Left lung (tissue), 10 donors: Measurements from ENCODE around the gene HEATR3. TPM values are rescaled to one million over a fixed set of nuclear protein-coding genes. Genes with fewer than 3 reads are reported as not detected.

Experiments
- ATAC-seq: fragments of 200-7000 bp; cut with Tn5 transposase; one replicate; pipeline ENCODE4 v1.9.1; 2020; ENCODE audit warnings: moderate library complexity
- DNase-seq, 4 donors: peaks; one replicate each; pipeline ENCODE4 v3.0.0-alpha.2; 2013 to 2020
- H3K27ac ChIP-seq, 2 donors: fragments of 200-600 bp; sonication (generic) in 1 of 2; one replicate each; pipeline versions ENCODE4 v1.5.0 to v1.8.0; 2020 to 2021
- H3K27me3 ChIP-seq, 2 donors: fragments of 200-600 bp; sonication (generic) in 1 of 2; one replicate each; pipeline versions ENCODE4 v1.5.0 to v1.8.0; 2020 to 2021
- H3K36me3 ChIP-seq, 2 donors: fragments of 200-600 bp; sonication (generic) in 1 of 2; one replicate each; pipeline versions ENCODE4 v1.5.0 to v1.8.0; 2020 to 2021
- H3K4me1 ChIP-seq, 2 donors: fragments of 200-600 bp; one replicate each; pipeline ENCODE4 v1.8.0; 2021
- H3K4me3 ChIP-seq, 2 donors: fragments of 200-600 bp; sonication (generic) in 1 of 2; one replicate each; pipeline versions ENCODE4 v1.5.0 to v1.8.0; 2020 to 2021; ENCODE audit warnings: mild to moderate bottlenecking in 1 of 2
- H3K9me3 ChIP-seq, 2 donors: fragments of 200-600 bp; sonication (generic) in 1 of 2; one replicate each; pipeline versions ENCODE4 v1.5.0 to v1.8.0; 2020 to 2021
- intact Hi-C, 2 donors: fragments of 100-400 bp; cut with DNase I; formaldehyde crosslinking; loops; one replicate each; pipeline versions ENCODE4 v1.11.2 to v1.14.2; 2022
- polyA plus RNA-seq, 6 donors: library from polyadenylated mRNA; unstranded; fragments of 120-200 nt; gene quantifications; one replicate each; pipeline ENCODE4 v1.2.1, GENCODE V29; 2013; ENCODE audit not compliant: insufficient read length in 6 of 6
- total RNA-seq, 2 donors: library from RNA; stranded (reverse); fragmentation: NEBNext Ultra II Directional; extraction: Animal tissue kit (Norgen Biotek cat#: 25700); gene quantifications; one replicate each; pipeline ENCODE4 v1.2.1, GENCODE V29; 2021
- TF ChIP-seq, protein P1 (sequence below), 2 donors: fragments of 200-600 bp; sonication (generic) in 1 of 2; IDR thresholded peaks; one replicate each; pipeline versions ENCODE4 v1.5.0 to v1.8.0; 2021; ENCODE audit warnings: antibody characterized with exemption in 2 of 2
- donor health status: DM: no; HTN: yes; CAD: no.
- donor health status: DM: no; HTN: no; CAD: no.

The HEATR3 gene
- total and polyA plus RNA-seq, 8 donors, result 17.5 to 27.1 (median 18.5) TPM

DNA sequence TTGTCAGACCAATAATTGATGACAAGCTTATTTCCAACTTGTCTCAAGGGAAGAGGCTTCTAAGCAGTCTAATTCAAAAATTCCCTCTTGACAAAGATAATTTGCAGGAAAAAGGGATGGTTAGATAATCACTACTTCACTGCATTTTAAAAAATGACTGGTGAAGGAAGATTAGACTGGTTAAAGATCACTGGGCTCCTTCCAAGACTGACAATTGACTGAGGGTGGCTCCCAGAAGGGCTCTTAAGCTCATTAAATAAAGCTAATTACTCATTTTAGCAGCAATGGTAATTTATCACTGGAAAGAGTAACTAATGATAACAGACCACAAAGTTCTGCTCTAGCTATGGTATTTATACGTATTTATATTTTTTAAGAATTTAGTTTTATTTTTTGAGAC is 4.4 kb upstream of the HEATR3 start:
- no peaks in the 10 kb centered on the region for H3K36me3 ChIP-seq
- no peak for DNase-seq
- peaks cover 0 to 5% of the 10 kb centered on the region in 2 donors for H3K4me1 ChIP-seq
- H3K27ac ChIP-seq, result no peak overlapping the region
- no peak overlapping the region for H3K4me3 ChIP-seq
- ATAC-seq, result no peak
- no peaks in the 10 kb centered on the region for H3K27me3 ChIP-seq
- intact Hi-C loops, result no loop called here
- TF ChIP-seq, protein P1, sequence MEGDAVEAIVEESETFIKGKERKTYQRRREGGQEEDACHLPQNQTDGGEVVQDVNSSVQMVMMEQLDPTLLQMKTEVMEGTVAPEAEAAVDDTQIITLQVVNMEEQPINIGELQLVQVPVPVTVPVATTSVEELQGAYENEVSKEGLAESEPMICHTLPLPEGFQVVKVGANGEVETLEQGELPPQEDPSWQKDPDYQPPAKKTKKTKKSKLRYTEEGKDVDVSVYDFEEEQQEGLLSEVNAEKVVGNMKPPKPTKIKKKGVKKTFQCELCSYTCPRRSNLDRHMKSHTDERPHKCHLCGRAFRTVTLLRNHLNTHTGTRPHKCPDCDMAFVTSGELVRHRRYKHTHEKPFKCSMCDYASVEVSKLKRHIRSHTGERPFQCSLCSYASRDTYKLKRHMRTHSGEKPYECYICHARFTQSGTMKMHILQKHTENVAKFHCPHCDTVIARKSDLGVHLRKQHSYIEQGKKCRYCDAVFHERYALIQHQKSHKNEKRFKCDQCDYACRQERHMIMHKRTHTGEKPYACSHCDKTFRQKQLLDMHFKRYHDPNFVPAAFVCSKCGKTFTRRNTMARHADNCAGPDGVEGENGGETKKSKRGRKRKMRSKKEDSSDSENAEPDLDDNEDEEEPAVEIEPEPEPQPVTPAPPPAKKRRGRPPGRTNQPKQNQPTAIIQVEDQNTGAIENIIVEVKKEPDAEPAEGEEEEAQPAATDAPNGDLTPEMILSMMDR (IDR thresholded peaks at IDR 0.05), result no peak
- peaks cover 0 to 8% of the 10 kb centered on the region in 2 donors for H3K9me3 ChIP-seq

DNA sequence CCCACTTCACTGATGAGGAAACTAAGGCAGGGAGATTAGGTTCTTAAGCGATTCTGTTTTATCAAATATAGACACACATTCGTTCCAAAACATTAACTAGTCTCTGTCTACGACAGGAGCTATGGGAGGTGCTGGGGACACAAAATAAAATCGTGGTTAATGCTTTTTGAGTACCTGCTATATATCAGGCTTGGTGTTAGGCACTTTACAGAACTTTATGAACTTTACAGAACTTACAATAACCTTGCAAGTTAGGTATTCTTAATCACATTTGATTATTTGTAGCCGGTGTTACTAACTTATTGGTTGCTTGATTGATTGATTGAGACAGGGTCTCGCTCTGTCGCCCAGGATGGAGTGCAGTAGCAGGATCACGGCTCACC is 538 bp upstream of the HEATR3 start:
- intact Hi-C loops, result no loop called here
- TF ChIP-seq, protein P1 (IDR thresholded peaks at IDR 0.05), result no peak
- peaks cover 16 to 34% of the 10 kb centered on the region in 2 donors for H3K4me1 ChIP-seq
- DNase-seq (no peak), ATAC-seq (no peak)
- H3K27ac ChIP-seq, result peak overlapping the region in 1 of 2 donors; percentile 98
- peaks cover 0 to 12% of the 10 kb centered on the region in 2 donors for H3K36me3 ChIP-seq
- H3K27me3 ChIP-seq, result no peaks in the 10 kb centered on the region
- H3K9me3 ChIP-seq, result no peaks in the 10 kb centered on the region
- H3K4me3 ChIP-seq, result peak overlapping the region; percentile 98 to 99

DNA sequence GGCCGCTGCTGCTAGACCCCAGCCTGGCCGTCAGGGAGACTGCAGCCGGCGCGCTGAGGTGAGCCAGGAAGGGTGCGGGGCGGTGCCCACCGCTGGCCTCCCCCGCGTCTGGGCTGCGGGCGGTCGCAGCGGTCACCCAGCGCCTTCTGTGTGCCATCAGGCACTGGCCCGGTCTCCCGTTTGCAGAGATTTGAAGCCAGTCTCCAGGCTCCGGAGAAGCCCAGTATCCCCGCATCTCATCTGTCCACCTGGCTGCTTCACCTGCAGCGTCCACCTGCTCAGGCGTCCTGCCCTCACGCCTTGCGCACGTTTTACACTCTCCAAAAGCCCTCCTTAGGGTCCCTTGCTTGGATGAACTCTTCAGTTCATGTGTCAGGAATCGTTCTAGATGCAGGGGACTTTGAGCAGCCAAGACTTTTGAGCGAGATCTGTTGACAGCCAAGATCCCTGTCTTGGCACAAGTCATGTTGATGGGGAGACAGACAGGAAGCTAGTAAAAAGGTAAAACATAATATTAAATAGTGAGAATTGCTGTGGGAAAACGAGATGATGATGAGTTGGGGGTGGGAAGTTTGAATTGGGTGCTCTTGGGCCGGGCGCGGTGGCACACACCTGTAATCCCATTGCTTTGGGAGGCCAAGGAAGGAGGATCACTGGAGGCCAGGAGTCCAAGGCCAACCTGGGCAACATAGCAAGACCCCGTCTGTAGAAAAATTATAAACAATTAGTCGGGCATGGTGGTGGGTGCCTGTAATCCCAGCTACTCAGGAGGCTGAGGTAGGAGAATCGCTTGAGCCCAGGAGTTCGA is 916 bp downstream of the HEATR3 start:
- intact Hi-C loops, result no loop called here

DNA sequence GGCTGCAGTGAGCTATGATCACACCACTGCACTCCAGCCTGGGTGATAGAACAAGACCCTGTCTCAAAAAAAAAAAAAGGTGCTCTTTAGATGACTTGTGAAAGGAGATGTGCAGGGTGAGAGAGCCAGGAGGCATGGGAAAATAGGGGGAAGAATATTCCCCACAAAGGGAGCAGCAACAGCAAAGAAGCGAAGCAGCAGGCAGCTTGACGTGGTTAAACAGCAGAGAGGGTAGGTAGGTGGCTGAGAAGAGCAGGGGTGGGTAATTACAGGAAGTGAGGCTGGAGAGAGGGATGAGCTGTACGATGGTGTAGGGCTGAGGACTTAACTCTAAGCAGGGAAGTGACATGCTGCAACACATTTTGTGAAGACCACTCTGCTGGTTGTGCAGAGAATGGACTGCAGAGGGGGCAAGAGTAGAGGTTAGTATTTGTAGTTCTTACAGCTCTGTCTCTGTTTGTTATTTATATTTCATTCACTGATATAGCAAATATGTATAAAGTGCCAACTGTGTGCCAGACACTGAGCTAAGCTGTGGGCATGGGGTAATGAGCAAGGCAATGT is 1.6 kb downstream of the HEATR3 start:
- Histone ChIP-seq H3K4me1 (peaks cover 16 to 38% of the 10 kb centered on the region in 2 donors), H3K36me3 (peaks cover 0 to 23% of the 10 kb centered on the region in 2 donors), H3K9me3 (no peaks in the 10 kb centered on the region), H3K4me3 (peak overlapping the region in 1 of 2 donors; percentile 98), H3K27ac (no peak overlapping the region), H3K27me3 (no peaks in the 10 kb centered on the region)
- TF ChIP-seq, protein P1 (IDR thresholded peaks at IDR 0.05), result peak in 1 of 2 donors; percentile 10
- intact Hi-C loops, result no loop called here
- peak; percentile 5 for ATAC-seq
- DNase-seq, result peak in 1 of 4 donors; percentile 38

More for the DNA sequence above, 916 bp downstream of the HEATR3 start:
- Histone ChIP-seq H3K4me1 (peaks cover 16 to 38% of the 10 kb centered on the region in 2 donors), H3K9me3 (no peaks in the 10 kb centered on the region), H3K4me3 (peak overlapping the region; percentile 98 to 99), H3K36me3 (peaks cover 0 to 23% of the 10 kb centered on the region in 2 donors), H3K27me3 (no peaks in the 10 kb centered on the region), H3K27ac (peak overlapping the region; percentile 94 to 98)
- no peak for DNase-seq
- TF ChIP-seq, protein P1 (IDR thresholded peaks at IDR 0.05), result no peak
- ATAC-seq, result no peak

DNA sequence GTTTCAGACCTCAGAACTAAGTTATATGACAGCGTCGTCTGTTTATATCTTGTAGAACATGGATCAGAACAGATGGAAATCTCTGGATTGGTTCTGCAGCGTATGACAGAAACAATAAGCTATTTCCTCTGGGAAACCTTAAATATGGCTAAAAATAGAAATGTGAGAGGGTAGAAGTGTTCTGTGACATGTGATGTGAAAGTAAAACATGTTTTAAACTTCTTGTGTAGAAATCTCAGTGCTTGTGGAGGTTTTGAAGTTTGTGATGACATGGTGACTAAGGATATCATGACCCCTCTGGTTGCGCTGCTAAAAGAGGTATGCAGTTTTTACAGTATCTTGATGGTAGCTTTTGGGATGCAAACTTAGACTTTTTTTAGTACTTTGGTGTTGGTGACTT is 2.8 kb downstream of the HEATR3 start:
- TF ChIP-seq, protein P1 (IDR thresholded peaks at IDR 0.05), result no peak
- intact Hi-C loops, result no loop called here
- H3K36me3 ChIP-seq, result peaks cover 0 to 23% of the 10 kb centered on the region in 2 donors
- no peaks in the 10 kb centered on the region for H3K9me3 ChIP-seq
- no peak overlapping the region for H3K4me3 ChIP-seq
- H3K27ac ChIP-seq, result no peak overlapping the region
- peaks cover 16 to 38% of the 10 kb centered on the region in 2 donors for H3K4me1 ChIP-seq
- no peaks in the 10 kb centered on the region for H3K27me3 ChIP-seq
- DNase-seq (no peak), ATAC-seq (no peak)
